ACHN (cell line): ENCODE results near the gene TUBB6.

ENCODE experiments used
- DNase-seq: peaks from one replicate; pipeline ENCODE4 v3.0.0-alpha.2; 2015
- in situ Hi-C: cut with HindIII; loops from 2 replicates; pipeline ENCODE4 v1.10.0; 2017; ENCODE audit warnings: low sequenced_read_pairs, low pct_ligation_motif_present, low pct_unique_long_range_greater_than_20kb

The TUBB6 gene

DNA sequence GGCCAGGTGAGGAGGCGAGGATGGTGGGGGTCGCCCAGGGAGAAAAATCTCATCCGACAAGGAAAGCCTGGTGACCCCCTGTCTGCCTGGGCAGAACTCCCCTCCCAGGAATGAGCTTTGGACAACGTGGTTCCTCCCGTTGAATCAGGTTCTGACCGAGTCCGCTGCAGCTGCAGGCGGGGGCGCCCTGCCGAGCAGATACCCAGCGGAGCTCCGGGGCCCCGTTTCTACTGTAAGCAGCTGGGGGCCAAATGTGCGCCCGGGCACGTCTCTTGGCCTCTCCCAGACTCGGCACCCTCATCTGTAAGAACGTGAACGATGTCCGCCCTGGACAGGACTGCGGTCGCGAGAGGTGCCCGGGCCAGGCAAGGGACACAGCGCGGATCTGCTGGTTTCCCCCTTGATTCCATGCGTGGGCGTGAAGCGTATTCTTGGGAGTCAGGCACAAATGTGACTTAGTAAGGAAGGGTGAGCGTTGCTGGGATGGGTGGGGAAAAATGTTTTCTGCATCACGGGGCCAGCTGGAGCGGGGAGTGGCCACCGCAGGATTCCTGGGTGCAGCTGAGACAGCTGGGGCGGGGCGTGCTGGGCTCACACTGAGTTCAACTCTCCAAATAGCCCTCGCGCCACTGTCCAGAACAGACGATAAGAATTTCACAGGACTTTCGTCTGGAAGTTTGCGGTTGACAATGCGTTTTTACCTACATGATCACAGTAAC is 20.2 kb upstream of the TUBB6 start:
- peak; percentile 67 for DNase-seq
- in situ Hi-C loops = no loop called here

DNA sequence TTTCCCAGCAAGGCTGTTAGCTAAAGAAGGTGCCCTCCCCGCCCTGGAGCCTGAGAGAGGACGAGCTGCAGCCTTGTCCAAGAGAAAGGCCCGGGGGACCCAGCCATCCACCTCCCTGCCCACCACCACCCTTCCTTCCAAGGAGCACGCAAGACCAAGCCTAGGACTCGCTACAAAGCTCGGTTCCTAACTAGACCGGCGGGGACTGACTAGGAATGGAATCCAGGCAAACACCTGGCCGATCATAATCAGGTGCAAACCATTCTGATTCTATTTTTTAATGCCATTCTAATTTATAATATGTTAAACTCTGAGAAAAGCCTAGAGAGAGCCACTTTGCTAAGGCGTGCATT is 19.7 kb upstream of the TUBB6 start:
- in situ Hi-C loops = no loop called here
- no peak for DNase-seq

DNA sequence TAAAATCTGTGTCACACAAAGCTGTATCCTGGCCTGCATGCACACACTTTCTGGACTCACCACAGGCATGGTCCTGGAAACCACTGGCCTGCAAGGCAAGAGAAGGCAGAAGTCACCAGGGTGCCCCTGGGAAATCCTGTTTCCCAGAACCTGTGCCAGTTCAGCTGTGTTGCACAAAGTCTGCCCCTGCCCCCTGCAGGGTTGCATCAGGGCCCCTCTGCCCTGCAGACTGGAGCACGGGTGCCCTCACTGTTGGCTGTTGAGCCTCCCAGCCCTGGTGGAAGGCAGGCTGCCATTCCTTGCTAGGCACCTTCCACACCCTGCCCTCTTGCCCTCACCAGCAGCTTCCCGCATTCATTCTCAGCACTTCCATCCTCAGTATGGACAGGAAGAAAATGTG is 18.0 kb upstream of the TUBB6 start:
- no peak for DNase-seq
- in situ Hi-C loops = no loop called here

DNA sequence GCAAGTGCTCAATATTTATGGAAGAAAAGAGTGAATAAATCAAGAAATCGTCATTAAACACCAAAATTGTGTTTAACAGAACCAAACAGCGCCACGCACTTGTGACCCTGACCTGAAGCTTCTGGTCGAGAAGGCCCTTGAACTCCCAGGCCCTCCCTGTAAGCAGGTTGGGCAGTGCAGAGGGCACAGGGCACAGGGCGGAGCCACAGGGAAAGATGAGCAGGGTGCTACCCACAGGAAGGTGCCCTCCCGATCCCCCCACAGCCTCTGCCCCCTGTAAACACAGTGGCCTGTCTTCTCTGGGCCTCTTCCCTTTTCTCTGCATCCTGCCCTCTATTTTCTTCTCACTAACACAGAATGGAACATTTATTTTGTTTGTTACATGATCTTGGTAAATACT is 16.9 kb upstream of the TUBB6 start:
- in situ Hi-C loops = no loop called here

DNA sequence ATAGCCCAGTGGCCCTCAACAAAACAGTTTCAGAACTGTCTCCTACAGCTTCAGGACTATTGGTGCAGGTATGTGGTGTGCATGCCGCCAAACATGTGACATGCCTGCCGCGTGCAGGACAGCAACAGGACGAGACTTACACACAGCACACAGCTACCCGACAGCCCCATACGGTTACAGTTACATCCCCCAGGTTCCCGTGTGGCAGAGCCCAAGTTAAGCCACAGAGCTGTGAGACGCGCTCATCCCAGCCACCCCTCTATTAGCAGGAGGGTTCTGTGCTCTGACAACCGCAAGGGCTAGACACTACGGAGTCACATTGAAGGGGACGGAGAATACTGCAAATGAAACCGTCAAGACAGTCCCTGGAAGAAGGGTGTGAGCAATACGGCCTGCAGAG is 16.4 kb upstream of the TUBB6 start:
- in situ Hi-C loops = no loop called here
- no peak for DNase-seq

More for the DNA sequence above, 16.9 kb upstream of the TUBB6 start:
- DNase-seq = no peak

DNA sequence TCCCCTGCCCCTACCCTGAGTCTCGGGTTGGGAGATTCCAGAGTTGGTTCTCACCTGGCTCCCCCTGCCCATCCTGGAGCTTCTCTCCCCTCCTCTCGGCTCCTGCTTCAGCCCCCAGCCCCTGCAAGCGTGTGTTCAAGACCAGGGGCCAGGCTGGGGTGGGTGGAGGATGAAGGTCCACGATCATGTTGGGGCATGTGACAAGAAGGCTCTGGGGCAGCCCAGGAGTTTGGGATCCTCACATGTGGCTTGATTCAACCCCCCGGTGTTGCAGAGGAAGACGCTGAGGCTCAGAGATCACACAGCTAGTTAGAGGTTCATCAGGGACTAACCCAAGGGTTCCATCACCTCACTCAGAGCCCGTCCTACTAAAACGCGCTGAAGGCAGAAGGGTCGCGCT is 14.2 kb upstream of the TUBB6 start:
- no peak for DNase-seq
- in situ Hi-C loops = no loop called here

DNA sequence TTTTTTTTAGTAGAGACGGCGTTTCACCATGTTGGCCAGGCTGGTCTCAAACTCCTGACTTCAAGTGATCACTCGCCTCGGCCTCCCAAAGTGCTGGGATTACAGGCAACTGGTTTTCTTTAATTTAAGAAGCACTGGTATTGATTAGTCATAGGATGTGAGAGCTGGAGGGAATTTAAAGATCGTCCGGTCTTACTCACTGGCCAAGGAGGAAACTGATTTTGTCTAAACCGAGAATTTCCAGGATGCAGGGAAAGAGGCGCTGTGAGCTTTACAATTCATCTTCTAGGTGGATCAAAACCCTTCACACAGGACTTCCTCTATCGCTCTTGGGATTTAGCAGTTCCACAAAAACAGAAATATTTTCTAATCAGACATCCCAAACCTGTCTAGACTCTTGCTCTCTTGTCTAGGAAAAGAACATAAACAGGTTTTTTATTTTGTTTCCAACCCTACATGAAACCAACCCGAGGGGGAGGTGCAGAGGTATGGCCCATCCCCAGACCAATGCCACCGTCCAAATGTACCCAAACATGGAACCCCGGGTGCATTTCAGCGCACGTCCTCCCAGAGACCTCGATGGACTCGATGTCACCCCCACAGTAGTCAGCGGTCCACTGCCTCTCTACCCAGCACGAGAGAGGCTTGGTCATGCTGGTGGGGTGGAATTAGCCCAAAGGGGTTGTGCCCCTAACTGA is 12.5 kb upstream of the TUBB6 start:
- in situ Hi-C loops = no loop called here

DNA sequence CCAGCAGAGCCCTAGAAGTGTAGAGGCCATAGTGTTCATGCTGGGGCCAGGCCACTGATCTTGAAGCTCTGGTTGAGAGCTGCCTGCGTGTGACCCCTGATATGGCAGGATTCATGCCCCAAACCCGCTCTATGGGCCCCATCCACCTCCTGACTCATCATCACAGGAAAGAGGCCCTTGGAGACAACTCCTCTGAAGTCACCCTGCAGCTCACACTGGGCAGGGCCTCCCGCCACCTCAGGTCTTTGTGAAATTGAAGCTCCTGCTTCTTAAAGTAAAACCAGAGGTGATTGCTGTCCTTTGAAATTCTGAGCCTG is 12.0 kb upstream of the TUBB6 start:
- in situ Hi-C loops = no loop called here
- no peak for DNase-seq

More for the DNA sequence above, 12.5 kb upstream of the TUBB6 start:
- no peak for DNase-seq

DNA sequence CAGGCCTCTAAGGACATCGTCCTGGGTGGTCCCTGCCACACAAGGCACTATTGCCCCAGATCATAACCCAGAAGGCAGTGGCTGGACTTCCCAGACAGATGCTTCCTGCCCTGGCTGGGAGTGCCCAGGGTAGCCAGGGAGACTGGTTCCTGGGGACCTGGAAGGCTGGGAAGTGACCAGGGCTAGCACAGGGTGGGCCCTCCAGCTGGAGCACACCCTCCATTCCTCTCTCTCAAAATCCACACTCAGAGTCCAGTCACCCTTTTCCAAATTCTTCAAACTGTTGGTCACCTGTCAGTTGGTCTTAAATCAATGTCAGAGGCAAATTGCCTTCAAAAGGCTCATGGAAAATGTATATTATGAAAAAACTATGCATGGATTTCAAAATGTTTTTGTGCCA is 11.6 kb upstream of the TUBB6 start:
- no peak for DNase-seq
- in situ Hi-C loops = no loop called here

DNA sequence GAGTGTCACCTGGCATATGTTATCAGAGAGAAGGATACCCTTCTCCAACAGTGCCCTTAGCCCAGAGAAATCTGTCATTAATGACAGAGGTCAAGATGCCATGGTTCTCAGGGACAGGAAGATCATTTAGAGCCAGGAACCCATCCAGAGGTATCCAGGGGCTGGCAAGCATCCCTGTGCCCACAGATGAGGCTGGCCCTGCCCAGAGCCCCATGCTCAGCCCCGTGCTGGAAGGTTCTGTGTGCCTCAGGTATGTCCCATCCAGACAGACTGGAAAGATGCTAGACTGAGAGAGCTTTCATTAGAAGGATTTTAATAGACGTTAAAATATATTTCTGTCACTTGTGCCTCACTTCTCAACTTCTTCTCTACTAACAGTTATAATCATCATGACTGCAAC is 8.2 kb upstream of the TUBB6 start:
- in situ Hi-C loops = no loop called here
- DNase-seq = no peak

DNA sequence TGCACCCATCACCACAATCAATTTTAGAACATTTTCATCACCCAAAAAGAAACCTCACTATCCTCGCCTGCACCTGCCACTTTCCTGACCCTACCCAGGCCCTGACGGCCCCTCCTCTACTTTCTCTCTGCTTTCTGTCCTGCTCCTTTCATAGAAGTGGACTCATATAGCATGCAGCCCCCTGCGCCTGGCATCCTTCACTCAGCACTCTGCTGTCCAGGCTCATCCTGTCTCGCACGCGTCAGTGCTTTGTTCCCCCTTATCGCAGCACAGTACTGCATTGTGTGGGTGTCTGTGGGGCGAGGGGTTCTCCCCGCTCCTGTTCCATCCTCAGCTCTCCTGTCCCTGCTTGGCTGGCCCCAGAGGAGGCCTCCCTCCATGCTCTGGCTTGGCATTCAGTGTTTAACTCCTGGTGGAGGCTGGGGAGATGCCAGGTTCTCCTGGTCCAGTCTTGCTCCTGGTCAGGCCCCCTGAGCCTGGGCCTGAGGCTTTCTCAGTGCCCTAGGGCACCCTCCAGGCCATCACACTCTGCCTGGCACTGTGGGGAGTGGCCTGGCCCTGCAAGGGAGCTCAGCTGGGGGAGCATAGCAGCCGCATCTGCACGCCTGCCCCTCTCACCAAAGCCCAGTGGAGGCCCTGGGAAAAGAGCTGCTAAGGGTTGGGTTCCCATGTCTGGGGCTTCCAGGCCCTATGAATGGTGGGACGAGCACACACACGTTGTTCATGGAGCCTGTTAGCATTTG is 6.6 kb upstream of the TUBB6 start:
- in situ Hi-C loops = no loop called here
- no peak for DNase-seq

DNA sequence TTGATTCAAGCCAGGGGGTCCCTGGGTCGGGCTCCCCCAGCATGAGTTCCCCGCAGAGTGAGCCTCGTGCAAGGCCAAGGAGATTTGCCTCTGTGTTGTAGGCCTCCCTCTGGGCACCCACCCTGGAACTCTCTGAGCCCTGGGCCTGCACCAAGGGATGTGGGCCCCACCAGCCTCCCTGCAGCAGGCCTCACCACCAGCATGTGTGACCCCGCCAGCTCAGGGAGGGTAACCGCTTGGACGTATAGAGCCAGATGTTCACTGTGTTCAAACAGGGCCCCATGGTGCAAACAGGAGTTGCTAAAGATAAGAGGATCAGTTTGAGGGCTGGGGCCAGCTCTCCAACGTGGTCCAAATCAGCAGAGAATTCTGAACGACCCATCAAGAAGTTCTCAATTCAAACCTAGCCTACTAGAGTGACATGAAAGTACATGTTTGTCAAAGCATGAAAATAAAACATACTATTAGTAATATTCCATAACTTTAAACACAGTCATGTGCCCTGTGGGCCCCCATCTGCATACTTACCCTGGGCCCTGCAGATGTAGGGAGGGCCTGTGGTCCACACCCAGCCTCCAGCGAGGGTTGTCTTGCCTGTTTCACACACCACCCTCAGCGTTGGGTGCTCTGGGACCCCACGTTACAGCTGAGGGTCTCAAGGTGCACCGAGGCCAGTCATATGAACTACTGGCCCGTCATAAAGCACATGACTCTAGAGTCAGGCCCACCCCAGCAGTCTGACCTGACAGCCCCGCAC is 5.5 kb upstream of the TUBB6 start:
- in situ Hi-C loops = no loop called here
- no peak for DNase-seq

DNA sequence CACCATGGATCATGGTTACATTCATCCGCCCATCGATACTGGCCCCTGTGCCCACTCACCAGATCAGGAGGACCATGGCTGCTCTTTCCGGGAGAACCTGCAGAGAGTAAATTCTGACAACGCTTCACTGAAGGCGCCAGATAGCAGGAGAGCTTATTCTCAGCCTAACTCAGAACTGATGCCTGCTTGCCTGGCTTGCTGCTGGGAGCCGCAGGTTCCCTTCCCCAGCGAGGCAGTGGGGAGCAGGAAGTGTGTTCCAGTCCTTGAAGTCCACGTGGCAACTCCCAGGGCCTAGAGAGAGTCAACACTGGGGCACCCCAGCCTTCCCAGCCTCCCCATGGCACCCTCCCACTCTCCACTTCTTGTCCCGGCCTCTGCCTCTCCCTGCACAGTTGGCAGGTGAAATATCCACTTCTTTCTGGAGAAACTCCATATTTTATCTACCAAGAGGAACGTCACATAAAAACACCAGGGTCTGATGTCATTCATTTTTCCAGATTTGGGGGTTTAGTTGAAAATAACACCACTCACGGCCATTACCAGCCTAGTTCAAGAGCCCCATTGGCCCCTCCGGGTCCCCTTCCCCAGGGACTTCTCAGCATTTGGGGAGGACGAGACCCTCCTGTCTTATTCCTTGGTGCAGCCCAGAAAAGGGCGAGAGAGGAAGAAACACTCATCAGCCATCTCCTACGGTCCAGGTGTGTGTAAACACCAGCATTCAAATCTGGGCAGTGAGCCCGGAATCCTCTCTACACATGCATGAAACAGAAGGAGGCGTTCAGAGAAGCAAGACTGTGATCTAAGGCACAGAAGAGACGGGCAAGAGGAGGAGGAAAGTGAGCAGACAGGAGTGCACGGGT is 3.5 kb upstream of the TUBB6 start:
- in situ Hi-C loops = no loop called here
- no peak for DNase-seq

DNA sequence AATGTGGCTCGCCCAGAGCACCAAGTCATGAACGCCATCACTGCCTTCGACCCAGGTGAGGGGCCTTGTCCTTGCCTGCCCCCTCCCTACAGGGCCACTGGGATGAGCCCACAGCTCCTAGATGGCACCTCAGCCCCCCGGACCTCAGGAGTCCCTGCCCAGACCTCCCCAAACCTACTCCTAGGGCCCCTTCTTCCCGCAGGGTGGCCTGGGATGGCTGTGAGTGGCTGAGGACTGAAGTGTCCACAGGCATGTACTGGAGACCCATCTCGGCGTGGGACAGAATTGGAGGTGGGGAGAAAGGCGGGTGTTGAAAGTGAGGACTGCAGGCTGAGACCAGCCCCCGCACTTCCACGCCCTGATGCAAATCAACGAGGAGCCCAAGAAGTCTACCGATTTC is 2.8 kb upstream of the TUBB6 start:
- no peak for DNase-seq
- in situ Hi-C loops = no loop called here

DNA sequence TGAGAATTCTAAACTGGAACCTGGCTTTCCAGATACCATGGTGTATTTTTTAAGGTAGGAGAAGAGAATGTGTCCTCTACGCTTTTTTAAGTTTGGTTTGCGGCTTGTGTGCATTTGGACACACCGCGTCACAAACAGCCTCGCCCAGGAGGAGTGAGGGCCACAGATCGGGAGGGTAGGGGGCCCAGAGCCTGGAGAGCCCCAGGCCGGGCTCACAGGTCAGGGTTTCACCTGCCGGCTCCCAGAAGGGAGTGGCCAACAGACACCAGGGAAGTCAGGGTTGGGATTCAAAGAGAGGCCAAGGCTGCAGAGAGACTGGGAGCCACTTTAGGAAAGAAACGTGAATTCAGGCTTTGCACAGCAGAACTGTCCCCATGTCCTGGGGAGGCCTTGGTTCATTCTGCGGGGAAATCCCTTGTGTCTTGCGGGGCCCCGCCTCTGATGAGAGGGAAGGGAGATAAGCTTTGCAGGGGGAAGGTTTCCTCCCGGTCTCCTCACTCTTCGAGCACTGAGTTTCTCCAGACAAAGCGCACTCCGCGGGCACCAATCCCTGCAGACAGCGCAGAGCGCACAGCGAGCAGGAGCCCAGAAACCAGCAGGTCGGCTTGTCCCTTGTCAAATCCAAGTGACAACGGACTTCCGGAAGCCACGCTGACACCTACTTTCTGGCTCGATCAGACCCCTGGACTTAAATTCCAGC is 2.0 kb upstream of the TUBB6 start:
- DNase-seq = no peak
- in situ Hi-C loops = no loop called here

DNA sequence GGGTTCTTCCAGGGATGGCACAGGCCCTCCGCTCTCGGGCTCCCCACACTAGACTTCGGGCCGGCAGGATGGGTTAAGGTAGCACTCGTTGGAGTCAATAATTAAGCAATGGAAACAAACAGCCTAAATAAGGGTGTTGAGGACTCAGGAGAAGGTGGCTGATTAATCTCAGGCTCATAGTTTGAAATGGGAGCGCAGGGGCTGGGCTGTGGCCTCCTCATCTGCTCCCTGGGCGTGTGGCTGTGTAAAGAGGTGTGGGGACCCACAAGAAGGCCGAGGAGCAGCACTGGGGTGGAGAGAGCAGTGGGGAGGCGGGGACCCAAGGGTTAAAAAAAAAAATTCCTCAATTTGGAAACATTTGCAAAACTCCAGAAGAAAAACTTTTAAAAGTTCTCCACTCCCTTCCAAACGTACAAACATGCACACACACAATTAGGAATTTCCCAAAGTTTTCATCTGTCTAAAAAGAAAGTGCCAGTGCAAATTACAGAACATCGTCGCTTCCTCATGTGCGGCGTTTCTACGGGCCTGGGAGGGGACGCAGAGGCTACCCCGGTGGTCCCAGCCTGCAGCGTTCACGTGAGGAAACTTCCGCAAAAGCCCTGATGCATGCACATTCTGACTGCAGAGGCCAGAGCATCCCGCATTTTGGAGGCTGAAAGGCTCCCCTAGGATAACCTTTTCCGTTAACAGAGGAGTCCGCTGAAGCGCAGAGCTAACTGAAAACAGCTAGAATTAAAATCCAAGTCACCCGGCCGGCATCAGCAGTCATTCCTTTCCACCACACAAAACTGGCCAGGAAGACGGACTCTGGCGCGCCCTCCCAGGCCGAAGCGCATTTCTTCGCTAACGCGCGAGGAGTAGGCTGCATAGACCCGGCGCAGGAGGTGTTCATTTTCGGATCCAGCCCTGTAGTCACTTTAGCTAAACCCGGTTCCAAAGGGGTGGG is 1.0 kb upstream of the TUBB6 start:
- in situ Hi-C loops = no loop called here
- no peak for DNase-seq
